ENCODE data around the gene RPL19.
A peak's percentile ranks its signal among the peaks of the same experiment; 100 is the strongest.

Gene RPL19

DNA sequence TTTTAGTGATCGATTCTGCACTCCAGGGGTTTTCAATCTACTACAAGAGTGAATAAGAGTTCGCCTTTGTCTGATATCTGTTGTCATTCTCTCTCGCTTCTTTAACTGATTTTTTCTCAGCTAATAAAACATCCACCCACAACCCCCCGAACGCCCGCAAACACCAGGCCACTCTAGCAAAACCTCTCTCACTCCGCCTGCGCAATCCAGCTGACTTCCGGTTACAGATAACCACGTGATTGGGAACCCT is 338 bp upstream of the RPL19 start:
- DNase-seq = peak; percentile 83 to 88

DNA sequence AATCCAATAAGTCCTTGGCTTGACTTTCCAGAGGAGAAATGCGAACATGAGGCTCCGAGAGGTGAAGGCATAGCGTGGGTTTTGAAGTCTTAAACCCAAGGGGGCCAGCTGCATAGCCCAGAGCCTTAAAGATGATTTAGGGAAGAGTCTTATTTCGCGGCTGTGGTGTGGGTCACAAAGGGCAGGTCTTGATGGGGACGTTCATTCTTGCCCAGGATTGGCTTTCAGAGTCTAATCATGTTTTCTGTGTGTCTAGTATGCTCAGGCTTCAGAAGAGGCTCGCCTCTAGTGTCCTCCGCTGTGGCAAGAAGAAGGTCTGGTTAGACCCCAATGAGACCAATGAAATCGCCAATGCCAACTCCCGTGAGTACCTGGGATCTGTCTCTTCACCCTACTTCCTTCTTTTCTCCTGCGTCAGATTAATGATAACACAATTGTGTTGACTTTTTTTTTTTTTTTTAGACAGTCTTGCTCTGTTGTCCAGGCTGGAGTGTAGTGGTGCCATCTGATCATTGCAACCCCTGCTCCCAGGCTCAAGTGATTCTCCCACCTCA is 951 bp downstream of the RPL19 start:
- no peak for DNase-seq

DNA sequence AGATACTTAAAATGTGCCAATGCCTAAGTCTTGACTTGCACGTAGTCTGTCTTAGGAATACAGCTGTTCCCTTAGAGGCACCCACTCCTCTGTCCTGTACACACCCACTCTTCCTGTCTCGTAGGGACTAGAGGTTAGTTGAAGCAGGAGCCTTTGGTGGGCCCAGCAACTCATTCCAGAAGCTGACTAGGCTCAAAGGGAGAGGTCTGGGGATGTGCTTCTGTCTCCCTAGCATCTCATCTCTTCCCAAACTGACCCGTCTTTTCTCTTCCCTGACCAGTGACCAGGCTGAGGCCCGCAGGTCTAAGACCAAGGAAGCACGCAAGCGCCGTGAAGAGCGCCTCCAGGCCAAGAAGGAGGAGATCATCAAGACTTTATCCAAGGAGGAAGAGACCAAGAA is 4.2 kb downstream of the RPL19 start:
- DNase-seq = no peak

DNA sequence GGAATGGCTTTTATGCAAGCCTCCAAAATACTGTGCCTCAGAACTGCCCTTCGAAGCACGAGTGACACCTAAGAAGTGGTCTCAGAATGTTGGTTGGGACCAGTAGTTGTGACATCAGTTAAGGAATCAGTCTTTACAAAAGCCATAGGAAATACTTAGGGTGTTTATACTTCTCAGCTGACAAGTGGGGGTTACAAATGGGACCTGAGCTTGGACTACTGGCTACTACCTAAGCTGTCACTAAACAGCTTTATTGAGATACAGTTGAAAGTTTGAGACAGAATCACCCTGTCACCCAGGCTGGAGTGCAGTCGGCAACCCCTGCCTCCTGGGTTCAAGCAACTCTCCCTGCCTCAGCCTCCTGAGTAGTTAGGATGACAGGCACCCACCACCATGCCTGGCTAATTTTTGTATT is 5.0 kb downstream of the RPL19 start:
- DNase-seq = no peak

DNA sequence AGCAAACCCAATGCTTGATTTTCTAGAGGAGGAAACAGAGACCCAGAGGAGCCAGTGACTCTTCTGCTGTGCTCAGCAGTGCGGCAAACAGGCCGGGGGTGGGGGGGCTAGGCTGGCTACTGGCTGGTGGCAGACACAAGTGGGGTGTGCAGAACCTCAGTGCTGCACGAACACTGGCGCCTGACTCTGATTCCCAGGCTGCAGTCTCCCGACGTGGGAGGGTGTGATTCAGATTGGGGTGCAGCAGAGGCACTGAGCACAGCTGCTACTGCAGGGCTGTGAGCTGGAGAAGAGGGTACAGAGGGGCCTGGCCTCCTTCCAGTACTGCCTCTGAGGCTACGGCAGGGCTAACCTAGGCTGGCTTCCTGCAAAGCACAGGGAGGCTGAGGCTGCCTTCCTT is 8.1 kb downstream of the RPL19 start:
- no peak for DNase-seq

DNA sequence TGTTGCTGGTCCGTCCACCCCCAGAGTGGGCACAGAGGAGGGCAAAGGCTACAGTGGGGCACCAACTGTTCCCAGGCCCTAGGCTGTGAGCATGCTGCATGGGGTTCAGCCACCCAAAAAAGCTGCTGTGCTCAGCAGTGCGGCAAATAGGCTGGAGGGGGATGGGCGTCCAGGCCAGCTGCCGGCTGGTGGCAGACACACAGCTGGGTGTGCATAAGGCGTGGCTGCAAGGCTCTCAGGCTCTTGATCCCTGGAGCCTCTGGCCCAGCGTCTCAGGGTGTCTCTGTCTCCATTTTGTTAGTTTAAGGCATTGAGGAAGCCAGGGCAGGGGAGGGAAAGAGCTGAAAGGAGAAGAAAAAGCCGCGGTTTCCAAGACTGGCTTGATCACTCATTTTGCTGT is 8.8 kb downstream of the RPL19 start:
- no peak for DNase-seq

DNA sequence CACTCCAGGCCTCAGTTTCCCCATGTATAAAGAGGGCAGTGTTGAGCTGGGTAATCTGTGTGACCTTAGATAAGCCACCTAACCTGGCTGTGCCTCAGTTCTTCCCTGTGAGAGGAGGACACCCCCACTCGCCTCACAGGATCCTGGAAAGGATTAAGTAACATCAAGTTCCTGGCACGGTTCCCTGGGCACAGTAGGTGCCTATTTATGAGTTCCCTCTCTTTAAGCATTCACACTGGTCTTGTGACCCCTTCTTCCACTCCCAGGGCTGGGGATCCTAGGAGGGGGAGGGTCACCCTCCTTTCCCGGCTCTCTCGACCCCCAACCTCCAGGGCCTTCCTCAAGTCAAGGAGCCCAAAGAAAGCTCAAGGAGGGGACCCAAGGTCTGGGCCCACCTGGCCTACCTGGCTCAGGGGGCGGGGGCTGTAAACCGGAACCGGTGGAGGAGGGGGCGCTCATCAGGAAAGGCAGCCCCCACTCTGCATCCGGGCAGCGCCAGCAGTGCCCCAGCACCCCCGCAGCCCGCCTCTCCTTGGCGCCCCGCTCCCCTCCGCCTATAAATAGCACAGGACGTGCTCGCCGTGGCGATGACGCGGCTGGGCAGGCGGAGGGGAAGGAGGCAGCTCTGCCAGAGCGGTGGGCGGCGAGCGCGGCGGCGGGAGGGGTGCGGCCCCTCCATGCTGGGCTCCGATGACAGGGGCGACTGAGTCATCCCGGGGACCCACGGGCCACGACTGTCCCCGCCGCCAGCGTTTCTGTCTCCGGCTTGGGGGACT is 9.4 kb downstream of the RPL19 start:
- peak; percentile 71 to 80 for DNase-seq

DNA sequence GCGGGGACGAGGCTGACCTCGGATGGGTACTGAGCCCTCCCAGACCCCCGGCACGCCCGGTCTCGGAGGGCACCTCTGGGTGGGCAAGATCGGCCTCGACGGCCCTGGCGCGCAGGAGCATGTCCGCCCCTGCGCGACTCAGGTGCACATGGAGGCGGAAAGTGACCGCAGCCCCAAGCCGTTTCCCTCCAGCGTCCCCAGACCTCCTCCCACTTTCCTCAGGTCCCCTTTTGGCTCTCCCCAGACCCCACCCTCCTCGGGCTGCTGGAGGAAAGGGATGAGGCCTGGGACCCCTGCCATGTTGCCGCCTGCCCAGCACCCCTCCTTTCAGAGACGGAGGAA is 10.0 kb downstream of the RPL19 start:
- DNase-seq = no peak

DNA sequence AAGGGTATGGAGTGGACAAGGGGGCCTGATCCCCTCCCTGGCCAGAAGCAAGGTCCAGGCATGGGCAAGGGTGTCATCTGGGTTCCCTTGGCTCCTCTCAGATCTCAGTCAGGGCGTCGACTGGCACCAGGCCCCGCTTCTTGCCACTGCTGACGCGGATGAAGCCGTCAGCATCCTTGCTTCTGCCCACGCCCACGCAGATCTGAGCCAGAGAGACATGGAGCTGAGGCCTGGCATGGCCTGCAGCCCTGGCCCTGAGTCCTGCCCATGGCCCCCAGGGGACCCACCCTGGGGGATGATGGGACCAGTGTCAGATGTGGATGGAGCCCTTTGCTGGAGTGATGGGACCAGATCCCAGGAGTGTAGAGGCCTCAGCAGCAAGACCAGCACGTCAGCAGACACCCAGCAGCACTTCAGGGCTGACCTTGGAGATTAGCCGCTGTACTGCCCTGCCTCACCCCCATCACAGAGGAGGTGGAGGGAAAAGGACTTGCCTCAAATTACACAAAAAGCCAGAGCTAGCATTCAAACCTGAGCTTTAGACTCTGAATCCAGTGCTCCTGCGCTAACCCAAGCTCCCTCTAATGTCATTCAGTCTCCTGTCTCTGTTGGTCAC is 12.2 kb downstream of the RPL19 start:
- DNase-seq = no peak

DNA sequence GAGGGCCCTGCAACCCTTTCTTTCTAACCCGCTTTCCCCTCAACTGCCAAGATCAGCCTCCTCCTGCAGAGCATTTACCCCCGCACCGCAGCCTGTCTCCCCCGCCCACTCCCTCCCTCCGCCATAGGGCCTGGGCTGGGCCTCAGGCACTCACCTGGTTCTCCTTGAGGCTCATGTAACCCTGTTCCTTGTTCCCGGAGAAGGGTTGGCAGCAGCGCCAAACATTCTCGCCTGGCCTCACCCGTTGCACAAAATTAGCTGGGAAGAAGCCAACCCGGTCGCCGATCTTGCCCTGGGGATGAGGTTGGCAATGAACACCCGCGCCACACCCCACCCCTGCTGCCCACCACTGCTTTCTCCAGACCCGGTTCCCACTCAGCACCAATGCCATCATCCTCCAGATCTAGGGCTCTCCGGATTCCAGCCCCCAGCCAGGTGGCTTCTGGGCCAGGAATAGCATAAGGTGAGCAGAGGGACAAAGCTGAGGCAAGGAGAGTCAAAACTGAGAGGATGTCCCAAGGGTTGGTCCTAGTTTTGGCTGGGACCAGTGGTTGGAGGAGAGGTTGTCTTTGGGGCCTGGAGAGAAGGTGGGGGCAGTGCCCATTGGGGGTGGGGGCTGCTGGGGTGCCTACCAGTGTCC is 12.9 kb downstream of the RPL19 start:
- no peak for DNase-seq

DNA sequence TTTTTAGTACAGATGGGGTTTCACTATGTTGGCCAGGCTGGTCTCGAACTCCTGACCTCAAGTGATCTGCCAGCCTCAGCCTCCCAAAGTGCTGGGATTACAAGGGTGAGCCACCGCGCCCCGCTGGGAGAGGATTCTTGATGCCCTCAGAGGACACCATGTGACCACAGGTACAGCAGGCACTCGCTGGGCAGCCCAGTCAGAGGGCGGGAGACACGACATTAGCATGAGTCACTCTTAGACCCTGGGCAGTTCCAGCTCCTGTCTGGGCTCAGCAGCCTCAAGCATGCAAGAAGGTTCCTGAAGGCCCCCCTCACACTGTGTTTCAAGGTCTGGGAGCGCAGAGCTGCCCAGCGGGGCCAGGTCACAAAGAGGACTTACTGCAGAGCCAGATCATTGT is 13.8 kb downstream of the RPL19 start:
- DNase-seq = no peak

DNA sequence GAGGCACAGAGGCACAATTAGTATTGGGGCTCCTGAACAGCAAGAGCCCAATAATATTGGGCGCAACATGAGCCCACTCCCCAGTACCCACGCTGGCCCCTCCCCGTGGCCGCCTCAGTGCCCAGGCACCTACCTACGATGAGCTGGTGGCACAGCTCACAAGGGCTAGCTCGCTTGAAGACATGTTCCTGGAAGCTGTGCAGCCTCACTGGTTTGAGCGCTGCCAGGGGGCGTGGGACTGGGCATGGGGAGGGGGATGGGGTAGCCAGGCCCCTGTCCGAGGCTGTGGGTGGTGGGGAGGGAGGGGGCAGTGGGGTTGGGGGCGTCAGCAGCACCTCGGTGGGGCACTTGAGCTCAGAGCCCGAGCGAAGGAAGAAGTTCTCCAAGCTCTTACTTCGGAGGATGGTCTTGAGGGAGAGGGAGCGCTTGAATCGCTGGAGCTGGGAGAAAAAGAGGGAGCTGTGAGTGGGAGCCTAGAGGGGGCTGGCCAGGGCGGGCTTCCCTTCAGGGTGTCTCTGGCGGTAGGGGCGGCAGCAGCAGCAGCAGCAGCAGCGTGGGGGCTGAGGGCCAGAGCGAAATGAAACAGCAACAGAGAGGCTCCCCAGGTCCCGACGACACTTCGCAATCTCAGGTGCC is 17.8 kb downstream of the RPL19 start:
- no peak for DNase-seq

DNA sequence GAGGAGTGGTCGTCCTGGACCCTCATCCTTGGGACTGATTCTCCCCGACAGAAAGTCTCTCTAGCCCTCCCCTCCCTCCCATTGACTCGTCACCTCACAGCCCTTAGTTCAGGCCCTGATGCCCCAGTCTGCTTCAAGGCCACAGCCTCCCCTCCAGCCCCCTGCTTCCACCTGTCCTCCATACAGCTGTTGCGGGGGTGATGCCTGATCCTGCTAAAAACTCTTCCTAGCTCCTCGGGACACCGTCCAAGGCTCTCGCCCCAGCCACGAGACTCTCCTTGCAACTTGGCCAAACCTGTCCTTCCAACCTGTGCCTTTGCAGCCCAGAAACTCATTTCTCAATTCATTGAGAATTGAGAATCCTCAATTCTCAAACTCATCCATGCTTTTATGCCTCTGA is 18.8 kb downstream of the RPL19 start:
- DNase-seq = no peak

DNA sequence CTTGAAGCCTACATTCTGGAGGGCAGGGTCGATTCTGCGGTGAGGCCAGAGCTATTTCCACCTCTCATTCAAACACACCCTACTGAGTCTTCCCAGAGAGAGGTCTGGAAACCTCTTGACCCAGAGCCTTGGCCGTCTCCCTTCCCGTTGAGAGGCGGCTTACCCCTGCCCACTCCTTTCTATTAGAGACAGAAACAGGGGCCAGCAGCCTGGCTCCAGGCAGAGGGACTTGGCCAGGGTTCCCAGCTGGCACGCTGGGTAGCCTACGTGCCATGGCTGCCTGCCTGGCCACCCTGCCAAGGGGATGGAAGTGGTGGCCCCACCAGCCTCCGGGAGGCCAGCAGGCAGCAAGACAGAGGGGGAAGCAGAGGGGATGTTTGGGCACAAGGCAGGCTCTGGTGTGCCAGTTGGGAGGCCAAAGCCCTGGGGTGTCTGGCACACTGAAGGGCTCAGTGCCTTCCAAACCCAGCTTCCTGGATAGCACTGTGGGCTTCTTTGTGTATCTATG is 19.6 kb downstream of the RPL19 start:
- DNase-seq = no peak

DNA sequence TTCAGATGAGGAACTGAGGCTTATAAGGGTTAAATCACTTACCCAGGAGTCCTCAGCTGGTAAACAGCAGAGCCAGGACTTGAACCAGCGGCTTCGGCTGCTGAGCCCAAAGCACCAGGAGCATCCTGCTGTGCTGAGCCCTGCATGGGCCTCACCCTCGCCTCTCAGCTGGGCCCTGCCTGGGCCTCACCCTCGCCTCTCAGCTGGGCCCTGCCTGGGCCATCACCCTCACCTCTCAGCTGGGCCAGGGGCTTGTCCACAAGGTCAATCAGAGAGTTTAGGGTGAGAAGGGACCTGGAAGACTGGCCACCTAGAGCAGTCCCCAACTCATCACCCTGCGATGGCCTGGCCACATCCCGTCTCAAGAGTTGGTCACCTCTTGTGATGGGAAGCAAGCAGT is 21.5 kb downstream of the RPL19 start:
- DNase-seq = no peak

DNA sequence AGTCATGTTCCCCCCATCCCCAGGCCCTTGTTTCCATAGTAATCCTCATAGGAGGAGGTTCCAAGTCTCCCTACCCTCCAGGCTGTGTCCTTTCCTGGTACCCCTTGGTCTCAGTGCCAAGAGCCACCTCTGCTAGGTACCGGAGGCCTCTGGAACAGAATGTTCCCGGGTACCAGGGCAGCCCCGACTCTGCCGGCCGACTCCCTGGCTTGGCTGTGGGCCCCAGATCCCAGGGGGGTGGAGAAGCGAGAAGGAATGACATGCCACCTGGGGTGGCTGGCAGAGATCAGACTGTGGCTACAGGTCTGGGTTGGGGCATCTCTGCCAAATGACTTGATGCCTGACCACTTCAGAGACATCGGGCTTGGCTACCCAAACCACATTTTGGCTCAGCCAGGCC is 22.1 kb downstream of the RPL19 start:
- no peak for DNase-seq

DNA sequence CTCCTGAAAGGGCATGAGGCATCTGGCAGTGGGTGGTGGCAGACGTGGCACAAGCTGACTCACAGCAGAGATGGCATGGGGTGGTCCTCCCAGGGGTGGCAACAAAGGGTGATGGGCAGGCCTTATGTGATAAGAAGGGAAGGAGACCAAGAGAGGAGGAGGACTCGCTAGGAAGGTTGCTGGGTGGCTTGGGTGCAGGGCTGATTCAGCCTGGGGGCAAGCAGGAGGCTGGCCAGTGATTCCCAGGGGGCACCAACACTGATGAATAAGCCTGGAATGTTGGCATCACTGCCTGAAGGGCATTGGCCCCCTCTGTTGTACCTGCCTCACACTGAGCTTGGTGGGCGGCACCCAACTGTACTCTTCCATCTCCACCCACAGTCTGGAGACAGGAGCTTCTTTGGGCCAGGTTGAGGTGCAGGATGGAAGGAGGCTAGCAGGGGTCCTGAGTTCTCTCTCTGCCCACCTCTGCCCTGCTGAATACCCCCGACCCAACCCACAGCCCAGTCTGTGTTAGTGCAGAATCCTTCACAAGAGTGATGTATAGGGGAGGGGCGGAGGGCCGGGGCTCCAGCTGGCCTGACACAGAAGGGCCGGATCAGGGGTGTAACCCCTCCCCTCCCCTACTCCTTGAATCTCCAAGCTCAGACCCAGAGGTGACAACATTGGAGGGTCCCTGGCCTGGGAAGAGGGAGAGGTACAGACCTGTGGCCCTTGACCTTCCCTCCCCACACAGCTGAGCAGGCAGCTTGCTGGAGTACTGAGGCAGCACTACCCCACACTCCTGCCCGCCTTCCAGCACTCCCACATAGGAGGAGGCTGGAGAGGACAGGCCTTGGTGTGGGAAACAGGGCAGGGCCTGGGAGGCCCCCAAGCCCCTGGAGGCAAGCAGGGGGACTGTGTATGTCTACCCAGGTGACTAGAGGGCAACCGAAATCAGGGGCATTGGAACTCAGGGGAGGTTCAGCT is 23.1 kb downstream of the RPL19 start:
- DNase-seq = no peak

DNA sequence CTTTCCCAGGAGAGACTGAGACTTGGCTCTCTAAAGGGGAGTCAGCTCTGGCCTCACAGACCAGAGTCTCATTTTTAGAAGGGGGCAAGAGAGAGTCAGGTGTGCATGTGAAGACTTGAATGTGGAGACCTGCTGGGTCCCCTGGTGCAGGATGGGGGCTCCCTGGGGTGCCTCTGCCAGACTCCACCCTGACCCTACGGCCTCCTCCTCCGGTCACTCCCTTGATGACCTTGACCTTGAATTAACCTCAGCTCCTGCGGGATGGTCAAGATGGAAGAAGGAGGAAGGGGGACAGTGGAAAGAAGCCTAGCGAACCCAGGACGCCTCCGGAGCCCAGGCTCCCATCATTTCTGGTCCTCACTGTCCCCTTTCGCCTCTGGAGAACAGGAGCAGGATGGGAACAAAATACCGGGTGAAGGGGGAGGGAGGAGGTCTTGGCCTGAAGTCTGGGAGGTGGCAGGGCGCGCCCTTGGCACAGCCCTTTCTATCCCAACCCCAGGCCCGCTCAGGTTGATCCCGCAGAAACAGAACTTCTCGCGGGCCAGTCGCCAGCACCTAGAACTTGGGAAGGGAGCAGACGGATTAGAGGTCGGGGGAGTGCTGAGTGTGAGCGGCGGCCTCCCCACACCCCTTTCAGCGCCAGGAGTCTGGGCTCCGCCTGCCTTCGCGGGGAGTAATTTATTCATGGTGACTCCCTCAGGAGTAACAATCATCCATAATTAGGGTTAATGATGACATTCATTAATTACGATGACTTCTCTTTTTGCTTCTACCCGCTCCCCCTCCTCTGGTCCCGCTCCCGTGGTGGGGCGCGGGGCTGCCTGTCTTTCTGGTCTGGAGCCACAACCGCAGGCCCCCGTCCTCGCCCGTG is 24.1 kb downstream of the RPL19 start:
- no peak for DNase-seq

DNA sequence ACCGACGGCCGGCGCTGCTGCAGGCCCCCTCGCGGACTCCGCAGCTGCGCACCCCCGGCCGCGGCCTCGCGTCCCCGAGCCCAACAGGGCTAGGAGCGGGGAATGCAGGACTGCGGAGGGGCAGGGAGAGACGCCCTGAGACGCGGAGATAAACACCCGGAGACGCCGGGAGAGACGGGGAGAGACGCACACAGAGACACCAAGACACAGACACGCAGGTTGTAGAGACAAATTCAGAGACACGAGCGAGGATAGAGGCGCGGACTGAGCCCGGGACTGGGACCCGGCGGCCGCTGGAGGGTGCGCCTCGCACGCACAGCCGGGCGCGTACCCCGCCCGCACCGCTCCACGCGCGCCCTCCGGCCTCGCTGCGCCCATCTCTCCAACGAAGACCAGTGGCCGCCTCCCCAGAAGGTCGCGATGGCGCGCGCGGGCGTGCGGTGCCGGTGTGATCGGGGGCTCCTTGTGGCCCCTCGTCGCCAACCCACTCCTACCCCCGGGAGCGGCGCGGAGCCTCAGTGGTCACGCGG is 24.8 kb downstream of the RPL19 start:
- DNase-seq = no peak

DNA sequence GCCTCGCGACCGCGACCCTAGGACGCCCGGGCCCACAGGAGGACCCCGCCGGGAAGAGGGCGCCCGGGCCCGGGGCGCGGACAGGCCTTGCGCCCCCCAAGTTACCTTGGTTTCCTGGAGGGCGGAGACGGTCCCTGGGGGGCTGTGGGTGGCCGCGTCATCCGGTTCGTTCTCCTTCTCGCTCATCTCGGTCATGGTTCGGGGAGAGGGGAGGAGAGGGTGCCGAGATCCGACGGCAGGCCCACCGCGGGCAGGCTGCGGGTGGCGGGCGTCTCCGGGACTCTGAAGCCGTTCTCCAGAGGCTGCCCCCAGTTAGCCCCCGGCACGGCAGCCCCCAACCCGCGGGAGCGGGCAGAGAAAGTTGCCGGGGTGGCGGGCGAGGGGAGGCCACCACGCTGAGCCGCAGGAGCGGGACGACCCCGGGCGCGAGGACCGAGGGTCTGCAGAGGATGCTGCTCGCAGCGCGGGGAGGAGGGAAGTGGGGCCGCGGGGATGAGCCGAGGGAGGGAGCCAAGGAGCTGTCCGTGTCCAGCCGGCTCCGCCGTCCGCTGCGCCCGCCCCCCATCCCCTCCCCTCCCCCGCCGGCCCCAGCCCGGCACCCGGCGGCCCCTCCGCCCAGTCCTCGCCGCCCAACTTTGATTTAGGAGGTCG is 25.4 kb downstream of the RPL19 start, which contains the start of gene STAC2:
TSS of gene STAC2 (minus strand) at position 638 of the 651 bp plus-strand sequence. CDS start at position 195, 443 bp downstream.
- DNase-seq = no peak

All from activated CD4-positive, alpha-beta T cell treated with anti-CD3 and anti-CD28 coated beads, Interleukin-2, amount 50 U/mL, for 4 hours (primary cell).